Activated T-cell treated with anti-CD3 and anti-CD28 coated beads, Interleukin-2, amount 50 U/mL, for 1 hour (primary cell): Measurements from ENCODE around the gene MSGN1.

ENCODE experiments used
- DNase-seq: peaks from one replicate; pipeline ENCODE4 v3.0.0-alpha.2; 2020

MSGN1 gene, protein sequence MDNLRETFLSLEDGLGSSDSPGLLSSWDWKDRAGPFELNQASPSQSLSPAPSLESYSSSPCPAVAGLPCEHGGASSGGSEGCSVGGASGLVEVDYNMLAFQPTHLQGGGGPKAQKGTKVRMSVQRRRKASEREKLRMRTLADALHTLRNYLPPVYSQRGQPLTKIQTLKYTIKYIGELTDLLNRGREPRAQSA

DNA sequence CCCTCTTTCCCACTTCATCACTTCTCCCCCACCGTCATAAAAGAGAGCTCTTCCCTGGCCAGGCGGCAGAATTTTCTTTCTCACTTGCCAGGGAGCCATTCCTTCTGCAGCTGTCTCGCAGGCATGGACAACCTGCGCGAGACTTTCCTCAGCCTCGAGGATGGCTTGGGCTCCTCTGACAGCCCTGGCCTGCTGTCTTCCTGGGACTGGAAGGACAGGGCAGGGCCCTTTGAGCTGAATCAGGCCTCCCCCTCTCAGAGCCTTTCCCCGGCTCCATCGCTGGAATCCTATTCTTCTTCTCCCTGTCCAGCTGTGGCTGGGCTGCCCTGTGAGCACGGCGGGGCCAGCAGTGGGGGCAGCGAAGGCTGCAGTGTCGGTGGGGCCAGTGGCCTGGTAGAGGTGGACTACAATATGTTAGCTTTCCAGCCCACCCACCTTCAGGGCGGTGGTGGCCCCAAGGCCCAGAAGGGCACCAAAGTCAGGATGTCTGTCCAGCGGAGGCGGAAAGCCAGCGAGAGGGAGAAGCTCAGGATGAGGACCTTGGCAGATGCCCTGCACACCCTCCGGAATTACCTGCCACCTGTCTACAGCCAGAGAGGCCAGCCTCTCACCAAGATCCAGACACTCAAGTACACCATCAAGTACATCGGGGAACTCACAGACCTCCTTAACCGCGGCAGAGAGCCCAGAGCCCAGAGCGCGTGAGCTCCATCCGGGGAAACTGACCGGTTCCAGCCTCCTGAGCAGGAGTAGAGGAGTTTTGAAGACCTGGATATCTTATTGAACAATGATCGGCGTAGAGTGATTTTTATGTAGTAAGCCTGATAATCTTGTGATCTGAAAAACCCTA lies at the start of gene MSGN1:
TSS of gene MSGN1 (plus strand) at position 65 of the 850 bp plus-strand sequence. CDS start at position 124, 59 bp downstream.
- DNase-seq = no peak

DNA sequence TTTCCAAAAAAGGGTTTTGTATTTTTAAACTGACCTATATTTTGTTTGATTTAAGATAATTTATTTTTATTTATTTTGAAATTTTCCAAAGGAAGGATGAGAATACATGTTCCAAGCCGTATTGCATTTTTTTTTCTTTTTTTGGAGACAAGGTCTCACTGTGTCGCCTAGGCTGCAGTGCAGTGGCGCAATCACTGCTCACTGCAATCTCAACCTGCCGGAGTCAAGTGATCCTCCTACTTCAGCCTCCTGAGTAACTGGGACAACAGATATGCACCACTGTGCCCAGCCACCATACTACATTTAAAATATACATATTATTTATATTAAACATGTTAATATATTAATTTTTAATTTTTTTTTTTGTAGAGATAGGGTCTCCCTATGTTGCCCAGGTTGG lies 47.4 kb upstream of the MSGN1 start:
- no peak for DNase-seq

DNA sequence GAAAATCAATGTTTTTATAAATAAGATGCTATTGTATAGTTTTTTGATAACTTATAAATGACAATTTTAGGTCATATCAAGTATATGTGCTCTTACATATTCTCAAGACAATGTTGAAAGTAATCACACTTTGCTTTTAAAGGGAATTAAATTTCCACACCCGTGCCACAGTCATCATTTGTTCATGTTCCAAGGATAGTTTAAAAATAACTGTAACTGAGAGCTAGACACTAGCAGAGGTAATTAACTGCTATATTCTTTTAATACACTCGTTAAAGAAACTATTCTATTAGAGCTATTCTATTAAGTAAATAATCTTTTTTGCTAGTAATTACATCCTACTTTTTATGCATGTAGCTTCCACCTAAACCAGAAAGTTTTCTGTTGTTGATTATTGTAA lies 44.3 kb upstream of the MSGN1 start:
- DNase-seq = no peak

DNA sequence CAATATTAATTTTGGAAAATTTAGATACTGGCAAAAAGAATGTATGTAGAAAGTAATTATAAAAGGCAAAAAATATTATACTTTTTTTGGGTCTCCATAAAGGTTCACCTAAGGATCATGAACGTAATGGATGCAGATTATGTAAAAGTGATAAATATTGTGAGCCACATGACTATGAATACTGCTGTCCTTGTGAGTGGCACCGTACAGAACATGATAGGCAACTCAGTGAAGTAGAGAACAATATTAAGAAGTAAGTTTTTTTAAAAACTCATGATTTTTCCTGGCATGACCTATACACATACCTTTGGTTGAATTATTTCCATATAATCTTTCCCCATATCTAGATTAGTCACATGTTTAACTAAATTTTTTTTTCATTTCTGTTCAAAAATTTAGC lies 43.7 kb upstream of the MSGN1 start:
- DNase-seq = no peak

DNA sequence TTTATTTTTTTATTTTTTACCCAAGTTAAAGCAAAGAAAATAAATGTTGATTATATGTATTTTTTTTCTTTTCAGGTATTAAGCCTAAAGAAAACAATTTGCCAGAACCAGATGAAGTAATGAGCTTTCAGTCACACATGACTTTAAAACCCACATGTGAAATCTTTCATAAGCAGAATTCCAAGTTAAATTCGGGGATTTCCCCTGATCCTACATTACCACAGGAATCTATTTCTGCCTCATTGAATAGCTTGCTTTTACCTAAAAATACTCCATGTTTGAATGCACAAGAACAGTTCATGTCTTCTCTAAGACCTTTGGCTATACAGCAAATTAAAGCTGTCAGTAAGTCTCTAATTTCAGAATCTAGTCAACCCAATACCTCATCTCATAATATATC lies 35.7 kb upstream of the MSGN1 start:
- DNase-seq = no peak

DNA sequence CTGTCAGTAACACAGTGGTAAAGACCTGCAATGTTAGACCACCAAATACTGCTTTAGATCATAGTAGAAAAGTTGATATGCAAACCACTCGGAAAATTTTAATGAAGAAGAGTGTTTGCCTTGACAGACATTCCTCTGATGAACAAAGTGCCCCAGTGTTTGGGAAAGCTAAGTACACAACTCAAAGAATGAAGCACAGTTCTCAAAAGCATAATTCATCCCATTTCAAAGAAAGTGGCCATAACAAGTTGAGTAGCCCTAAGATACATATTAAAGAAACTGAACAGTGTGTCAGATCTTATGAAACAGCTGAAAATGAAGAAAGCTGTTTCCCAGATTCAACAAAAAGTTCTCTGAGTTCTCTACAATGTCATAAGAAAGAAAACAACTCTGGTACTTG lies 34.8 kb upstream of the MSGN1 start:
- no peak for DNase-seq

DNA sequence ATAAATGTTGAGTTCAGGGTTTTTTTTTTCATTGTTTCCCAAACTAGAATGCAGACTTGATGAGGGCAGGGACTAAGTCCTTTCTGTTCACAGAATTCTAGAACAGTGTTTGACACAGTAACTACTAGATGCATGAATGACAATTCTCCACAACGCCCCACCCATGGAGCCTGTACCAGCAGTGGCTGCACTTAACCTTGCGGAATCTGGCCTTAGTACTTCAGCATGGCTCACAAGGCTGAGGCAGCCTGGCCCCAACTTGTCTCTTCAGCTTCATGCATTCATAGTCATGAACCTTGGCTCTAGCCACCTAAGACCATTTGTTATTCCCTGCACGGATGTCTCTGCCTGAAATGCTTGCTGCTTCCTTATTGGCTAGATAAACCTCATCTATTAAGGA lies 29.5 kb upstream of the MSGN1 start:
- DNase-seq = no peak

DNA sequence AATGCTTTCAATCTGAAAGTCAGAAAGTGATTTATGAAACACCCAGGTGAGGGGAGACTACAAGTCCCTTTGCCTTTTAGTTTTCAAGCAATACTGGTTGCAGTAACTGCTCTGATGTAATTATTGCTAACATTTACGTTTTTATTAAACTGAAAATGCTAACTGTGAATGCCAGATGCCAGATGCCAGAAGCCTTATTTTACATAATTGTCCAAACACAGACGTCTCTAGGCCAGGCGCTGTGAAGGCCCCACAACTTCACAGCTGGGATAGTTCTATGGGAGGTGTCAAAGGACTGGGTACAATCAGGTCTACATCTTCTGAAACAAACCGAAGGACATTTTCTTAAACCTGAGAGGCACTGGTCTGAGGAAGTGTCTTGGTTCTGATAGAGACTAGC lies 27.5 kb upstream of the MSGN1 start:
- DNase-seq = no peak

DNA sequence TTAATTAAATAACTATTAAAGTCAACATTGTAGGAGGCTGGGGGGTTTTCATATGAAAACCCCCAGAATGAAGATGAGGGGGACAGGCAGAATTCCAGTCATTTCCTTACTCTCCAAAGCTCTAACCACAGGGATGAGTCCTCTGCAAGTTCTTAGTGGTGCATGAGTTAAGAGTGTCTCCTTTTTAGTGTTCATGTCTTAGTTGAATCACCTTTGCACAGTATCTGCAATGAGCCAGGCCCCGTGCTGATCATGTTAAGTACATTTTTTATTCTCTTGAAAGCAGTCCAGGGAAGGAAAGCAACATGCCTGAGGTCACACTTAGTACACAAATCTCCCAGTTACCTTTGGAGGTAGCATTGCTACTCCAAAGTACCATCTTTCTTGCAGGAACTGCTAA lies 25.7 kb upstream of the MSGN1 start:
- DNase-seq = no peak

DNA sequence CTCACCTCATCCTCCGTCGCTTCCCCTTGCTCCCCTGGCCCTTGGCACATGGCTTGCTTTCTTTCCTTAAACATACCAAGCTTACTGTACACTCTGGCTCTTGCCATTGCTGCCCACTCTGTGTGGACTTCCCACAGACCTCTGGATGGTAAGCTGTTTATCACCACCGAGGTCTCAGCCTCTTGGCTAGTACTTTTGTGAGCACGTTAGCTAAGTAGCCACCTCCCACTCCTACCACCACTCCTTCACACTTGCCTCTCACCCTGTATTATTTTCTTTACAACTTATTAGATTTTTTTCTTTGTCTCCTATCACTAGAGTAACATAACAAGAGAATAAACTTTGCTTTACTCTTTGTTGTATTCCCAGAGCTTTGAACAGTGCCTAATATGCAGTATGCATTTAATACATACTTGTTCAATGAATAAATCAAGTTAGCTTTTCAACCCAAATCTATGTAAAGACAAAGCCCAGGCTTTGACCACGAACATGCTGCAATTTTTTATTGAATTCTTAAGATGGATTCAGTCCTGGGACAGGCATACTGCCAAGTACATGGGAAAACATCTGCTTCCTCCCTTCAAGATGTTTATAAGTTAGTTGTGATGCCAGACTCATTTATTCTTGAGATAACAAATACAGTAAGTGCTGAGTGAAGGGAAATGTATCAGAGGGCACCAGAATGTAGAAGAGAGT lies 25.0 kb upstream of the MSGN1 start:
- no peak for DNase-seq

DNA sequence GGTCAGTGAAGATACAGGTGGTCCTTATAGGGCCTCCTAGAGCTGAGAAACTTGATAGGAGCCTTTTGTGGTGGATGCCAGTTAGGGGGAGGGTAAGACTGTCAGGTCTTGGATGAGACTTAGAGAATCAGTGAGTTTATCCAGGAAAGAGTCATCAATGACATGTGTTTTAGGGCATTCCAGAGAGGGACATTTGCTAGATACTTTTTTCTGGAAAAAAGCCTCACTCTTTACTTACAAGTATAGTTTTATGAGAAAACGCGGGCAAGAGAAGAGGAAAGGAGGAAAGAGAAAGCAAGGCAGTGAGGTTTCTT lies 24.5 kb upstream of the MSGN1 start:
- no peak for DNase-seq

DNA sequence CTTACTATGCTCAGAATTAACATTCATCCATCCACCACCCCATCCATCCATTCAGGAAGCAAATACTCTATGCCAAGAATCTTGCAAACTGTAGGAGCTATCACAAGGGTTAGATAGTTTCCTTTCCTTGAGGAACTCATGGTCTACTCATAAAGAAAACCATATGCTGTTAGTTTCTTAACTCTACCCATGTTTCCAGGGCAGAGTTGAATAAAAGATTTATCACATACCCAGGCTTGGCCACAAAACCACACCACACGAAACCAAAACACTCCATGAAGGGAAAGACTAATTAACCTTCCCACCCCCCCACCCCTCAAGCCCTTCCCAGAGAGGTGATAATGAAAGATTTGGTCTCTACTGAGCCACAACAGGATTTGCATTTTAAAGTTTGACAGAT lies 23.7 kb upstream of the MSGN1 start:
- no peak for DNase-seq

DNA sequence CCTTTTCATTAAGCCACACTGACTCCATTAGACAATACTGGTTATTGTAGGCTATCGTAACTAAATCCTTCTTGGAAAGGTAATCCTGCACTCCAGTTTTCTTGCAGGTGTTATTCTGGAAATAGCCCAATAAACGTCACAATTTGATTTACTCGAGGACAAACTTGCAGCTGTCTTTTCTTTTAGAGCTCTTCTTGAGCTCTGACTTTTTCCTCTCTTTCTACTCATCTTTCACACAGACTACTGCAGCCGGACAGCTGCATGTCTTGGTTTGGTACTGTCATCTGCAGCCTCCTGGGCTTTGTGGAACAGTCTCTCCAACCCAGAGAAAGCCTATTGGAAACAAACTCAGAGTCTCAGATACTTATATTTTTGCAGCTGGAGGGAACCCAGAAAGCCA lies 23.0 kb upstream of the MSGN1 start:
- DNase-seq = no peak

DNA sequence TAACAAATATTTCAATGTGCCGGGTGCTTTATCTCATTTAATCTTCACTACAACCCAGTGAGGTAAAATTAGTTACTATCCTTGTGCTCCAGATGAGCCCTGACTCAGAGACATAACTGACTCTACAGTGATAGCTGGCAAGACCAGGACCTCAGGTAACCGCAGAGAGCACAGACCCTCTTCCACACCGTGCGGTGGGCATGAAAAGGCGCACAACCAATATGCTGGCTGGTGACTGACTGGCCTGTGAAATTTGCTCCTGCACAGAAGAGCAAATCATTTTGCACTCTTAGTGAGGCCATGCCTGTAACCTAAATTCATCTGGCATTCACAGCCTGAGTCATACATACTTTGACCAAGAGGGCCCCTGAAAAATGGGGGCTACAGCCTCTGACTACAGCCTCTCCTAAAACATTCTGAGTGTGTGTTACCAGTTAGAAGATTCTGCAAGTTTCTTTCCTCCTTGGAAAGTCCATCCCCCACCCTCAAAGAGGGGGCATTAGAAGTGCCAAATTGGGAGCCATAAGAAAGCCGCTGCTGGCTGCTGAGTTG lies 22.4 kb upstream of the MSGN1 start:
- no peak for DNase-seq

DNA sequence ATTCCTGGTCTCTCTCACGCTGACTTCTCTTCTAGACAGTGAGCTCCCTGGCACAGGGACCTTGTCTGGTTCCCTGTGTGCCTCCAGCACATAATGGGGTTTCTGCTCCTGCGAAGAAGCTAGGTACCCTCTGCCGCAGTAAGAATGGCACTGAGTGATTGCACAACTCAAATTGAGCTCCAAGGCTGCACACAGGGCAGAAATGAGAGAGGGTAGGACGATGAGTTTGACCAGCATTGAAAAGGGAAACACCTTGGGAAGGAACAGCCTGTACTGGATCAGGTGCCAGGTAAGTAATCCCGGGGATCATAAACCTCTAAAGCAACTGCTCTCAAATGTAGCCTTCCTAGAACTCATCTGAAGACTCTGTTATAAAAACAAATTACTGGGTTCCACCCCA lies 21.0 kb upstream of the MSGN1 start:
- no peak for DNase-seq

DNA sequence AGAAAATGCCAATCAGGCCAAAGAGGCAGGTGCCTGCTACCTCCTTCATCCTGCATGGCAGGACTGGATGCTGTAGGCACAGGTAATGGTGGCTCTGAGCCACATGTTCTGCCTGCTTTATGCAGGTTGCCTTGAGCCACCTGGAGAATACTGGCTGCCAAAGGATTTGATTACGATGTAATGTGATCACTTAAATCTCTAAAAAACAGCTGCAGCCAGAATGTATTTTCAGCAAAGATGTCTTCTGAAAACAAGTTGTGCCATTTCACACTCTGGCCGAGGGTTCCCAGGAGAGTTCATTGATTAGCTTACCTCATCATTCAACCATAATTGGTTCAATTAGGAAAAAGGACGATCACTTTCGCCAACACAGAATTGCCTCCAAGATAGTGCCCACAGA lies 17.9 kb upstream of the MSGN1 start:
- DNase-seq = no peak

DNA sequence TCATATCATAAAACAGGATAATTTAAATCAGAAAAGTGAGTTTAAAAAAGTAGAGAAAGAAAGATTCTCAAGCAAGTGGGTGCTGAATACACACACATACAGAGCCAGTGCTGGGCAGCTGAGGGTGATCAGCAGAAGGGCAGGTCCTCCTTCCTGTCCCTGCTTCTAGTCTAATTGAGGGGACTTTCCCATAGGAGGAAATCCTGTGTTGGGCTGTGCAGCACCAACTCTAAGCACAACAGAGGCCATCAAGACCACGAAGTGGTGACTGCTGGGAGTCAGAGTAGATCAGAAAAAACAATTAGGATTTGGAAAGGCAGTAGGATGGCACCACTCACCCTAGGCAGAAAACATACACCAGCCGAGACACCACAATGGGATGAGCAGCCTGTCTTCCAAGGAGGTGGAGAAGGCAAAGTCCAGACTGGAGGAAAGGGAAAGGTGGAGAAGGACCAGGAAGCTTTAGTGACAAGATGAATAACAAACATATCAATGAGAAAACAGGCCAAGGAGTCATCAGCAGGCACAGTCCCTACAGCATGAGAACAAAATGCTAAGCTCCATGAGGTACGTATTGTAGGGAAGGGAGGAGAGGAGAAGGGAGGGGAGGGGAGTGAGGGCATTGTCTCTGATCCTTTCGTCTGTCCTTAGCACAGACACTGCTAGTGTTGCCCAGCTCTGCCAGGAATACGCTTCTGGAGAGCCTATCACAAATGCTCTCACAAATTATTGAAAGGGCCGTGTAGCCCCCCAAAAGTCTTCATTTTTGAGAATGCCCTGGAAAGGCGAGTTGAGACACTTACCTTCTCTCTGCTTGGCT lies 16.7 kb upstream of the MSGN1 start:
- DNase-seq = no peak

DNA sequence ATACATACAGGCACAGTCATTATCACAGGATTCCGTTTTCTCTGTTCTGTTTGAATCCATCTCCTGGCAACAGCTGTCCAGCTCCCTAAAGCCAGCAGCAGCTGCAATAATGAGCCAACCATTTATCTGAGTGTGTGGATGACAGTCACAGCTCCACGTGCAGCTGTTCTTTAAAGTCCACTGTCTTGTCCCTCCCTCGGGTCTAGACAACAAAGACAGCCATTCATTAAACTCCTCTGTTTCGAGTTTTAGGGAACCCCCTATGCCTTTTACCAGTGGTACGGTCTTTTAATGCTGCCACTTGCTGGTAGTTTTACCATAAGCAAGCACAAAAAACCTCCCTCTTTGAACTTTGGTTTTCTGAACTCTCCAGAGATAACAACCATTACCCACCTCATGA lies 16.0 kb upstream of the MSGN1 start:
- no peak for DNase-seq

DNA sequence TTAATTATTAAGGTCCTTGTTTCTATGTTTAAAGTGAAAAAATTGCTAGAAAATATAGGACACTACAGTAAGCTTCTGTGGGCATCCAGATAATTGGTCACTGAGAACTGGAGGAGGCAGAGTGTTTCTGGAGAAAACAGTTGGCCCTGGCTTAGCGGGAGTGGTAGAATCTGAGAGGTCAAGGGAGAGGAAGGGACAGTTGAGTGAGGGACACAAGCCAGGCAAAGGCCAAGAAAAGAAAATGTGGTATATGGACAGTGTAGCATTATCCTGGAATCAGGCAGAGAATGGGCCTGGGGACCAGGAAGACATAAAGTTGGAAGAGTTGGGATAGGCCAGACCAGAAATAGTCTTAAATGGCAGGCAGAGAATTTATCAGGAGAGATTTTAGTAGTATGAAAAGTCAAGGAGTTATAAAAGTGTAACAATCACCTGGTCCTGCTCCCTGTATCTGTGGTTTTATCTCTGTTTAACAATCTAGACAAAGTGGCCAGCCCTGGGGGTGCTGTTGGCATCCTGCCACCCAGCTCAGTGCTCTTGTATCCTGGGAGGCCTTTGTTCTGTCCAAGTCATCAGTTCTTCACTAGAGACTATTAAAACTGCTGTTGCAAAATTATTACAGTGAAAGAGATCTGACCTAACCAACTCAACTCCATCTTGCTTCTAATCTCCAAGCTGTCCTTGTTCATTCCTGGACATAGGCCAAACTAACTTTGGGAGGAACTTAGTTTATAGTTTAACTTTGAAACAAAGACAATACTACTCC lies 15.4 kb upstream of the MSGN1 start:
- DNase-seq = no peak

DNA sequence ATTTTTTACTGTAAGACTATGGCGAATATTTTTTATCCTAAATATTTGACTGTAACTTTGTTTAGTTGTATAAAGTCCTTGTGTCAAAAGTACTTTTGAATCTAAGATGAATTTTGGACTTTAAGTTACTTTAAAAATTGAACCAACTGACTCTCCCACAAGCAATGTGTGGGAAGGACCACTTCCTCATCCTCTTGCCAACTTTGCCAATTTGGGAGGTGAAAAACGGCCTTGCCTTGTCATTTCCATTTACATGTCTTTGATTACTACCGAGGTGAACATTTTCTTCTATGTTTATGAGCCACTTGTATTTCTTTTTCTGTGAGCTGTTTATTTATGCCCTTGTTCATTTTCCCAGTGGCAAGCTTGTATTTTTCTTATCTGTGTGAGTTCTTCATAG lies 12.8 kb upstream of the MSGN1 start:
- no peak for DNase-seq

DNA sequence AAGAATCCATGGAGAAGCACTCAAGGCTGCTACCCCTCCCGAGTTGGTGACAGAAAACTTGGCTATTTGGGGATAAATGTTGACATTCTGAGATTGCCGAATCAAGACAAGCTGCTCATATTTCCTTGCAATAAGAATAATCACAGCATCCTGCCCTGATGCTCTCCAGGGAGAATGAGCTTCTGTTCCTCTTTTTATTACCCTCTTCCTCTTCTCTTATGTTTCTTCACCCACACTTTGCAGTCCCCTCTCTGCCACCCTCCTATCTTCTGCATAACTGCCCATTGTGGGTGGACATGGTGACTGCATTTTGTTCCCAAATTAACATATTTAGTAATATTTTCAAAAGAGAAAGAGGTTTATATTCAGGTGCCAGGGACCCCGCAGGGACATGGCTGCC lies 11.9 kb upstream of the MSGN1 start:
- no peak for DNase-seq

DNA sequence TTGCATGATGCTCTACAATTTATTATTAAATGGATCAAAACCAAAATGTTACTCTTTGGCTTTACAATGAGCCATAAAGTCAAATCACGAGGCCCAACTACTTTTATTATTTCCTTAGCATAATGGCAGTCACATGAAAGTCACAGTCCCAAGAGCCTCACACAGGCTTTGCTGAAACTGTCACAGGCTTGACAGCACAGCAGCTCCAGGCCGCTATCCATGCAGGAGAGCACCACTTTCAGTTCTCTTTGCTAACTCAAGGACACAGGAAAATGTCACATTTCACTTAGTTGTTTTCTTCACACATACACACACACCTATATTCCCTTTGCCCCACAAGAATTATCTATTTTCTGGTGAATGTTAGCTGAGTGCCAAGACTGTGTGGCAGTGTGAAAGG lies 11.1 kb upstream of the MSGN1 start:
- no peak for DNase-seq
